Heart right ventricle (tissue), 16 donors: ENCODE measurements around the gene EYA4. TPM values are rescaled to one million over a fixed set of nuclear protein-coding genes. Genes with fewer than 3 reads are reported as not detected.

Experiments
- ATAC-seq, 8 donors: fragments of 200-7000 bp; cut with Tn5 transposase; one replicate each; pipeline ENCODE4 v1.9.1; 2020; ENCODE audit warnings: mild to moderate bottlenecking in 8 of 8, moderate library complexity in 8 of 8, moderate number of reproducible peaks in 1 of 8
- DNase-seq, 2 donors: peaks; one replicate each; pipeline ENCODE4 v3.0.0-alpha.2; 2020
- H3K27ac ChIP-seq, 10 donors: fragments of 200-600 bp; sonication (generic) in 2 of 10; one replicate each; pipeline versions ENCODE4 v1.5.0 to v1.8.0; 2020 to 2022; ENCODE audit warnings: mild to moderate bottlenecking in 3 of 10
- H3K27me3 ChIP-seq, 7 donors: fragments of 200-600 bp; one replicate each; pipeline ENCODE4 v1.8.0; 2021 to 2022; ENCODE audit warnings: mild to moderate bottlenecking in 2 of 7
- H3K36me3 ChIP-seq, 9 donors: fragments of 200-600 bp; sonication (generic) in 1 of 9; one replicate each; pipeline versions ENCODE4 v1.5.0 to v1.8.0; 2020 to 2022; ENCODE audit warnings: mild to moderate bottlenecking in 2 of 9
- H3K4me1 ChIP-seq, 9 donors: fragments of 200-600 bp; sonication (generic) in 1 of 9; one replicate each; pipeline versions ENCODE4 v1.5.0 to v1.8.0; 2020 to 2022; ENCODE audit warnings: mild to moderate bottlenecking in 4 of 9
- H3K4me3 ChIP-seq, 10 donors: fragments of 200-600 bp; sonication (generic) in 2 of 10; one replicate each; pipeline versions ENCODE4 v1.5.0 to v1.8.0; 2020 to 2022; ENCODE audit warnings: mild to moderate bottlenecking in 7 of 10, moderate library complexity in 2 of 10
- H3K9me3 ChIP-seq, 11 donors: fragments of 200-600 bp in 10 of 11; sonication (generic) in 2 of 11; one replicate each; pipeline versions ENCODE4 v1.5.0 to v1.8.0; 2013 to 2022; ENCODE audit warnings: mild to moderate bottlenecking in 2 of 11, control low read depth in 1 of 11, moderate library complexity in 1 of 11
- WGBS, 2 donors: extraction: QIAGEN DNeasy Blood & Tissue Kit; methylation state at CpG; one replicate each; pipeline ENCODE4 v1.1.7; 2013; ENCODE audit warnings: inconsistent platforms in 1 of 2; 5-methylcytosine and 5-hydroxymethylcytosine counted together
- intact Hi-C, 10 donors: fragments of 100-400 bp; cut with DNase I; formaldehyde crosslinking; loops; one replicate each; pipeline versions ENCODE4 v1.11.1 to v1.14.2; 2022
- polyA plus RNA-seq, 2 donors: library from polyadenylated mRNA; stranded (reverse); fragments of 200-250 nt; gene quantifications; one replicate each; pipeline ENCODE4 v1.2.3, GENCODE V29; 2013
- total RNA-seq, 10 donors: library from RNA; stranded (reverse); fragmentation: NEBNext Ultra II Directional in 3 of 10; extraction: Animal tissue kit (Norgen Biotek cat#: 25700) in 3 of 10; gene quantifications; one replicate each; pipeline versions ENCODE4 v1.2.1 to v1.2.4, GENCODE V29; 2021 to 2023
- TF ChIP-seq, protein P1 (sequence below), 9 donors: fragments of 200-600 bp; sonication (generic) in 2 of 9; IDR thresholded peaks; one replicate each; pipeline versions ENCODE4 v1.5.0 to v1.8.0; 2021 to 2022; ENCODE audit warnings: antibody characterized with exemption in 9 of 9, mild to moderate bottlenecking in 5 of 9, moderate library complexity in 1 of 9
- donor health status: Arrhythmogenic right ventricular cardiomyopathy.
- donor health status: ischemic (EF 13 %, LVEDD 7.1; RV severe dilation, severe dysfunction).
- donor health status: healthy with polysubstance abuse.
- donor health status: DM: no; HTN: yes; CAD: no.
- donor health status: DM: no; HTN: no; CAD: no.
- donor health status: ischemic (EF 25% LVEDD 6.9; RV normal size, moderate dysfunction).
- donor health status: ischemic (EF 25% LVEDD 5.7; RV mildly dilated, moderate dysfunction).
- donor health status: healthy.
- donor health status: DM: yes; HTN: yes; CAD: no.
- donor health status: Ischemic cardiomyopathy.
- donor health status: ischemic (EF 35%, LVEDD 5.7; RV mildly dilated, moderate dysfunction).
- donor health status: nonischemic (EF 11% LVEDD 7.7; RV severe dilation, severe dysfunction).
- donor health status: DM: yes; HTN: yes; CAD: no.
- donor health status: PGD.
- donor health status: ischemic (EF 29% LVEDD 5.4; RV normal size, mild dysfunction).
- donor health status: nonischemic (EF 23%, LVEDD 6.1; RV moderate dilation, normal function).

Gene EYA4
- total and polyA plus RNA-seq, 12 donors = 1.6 to 30.2 (median 17.9) TPM

- intact Hi-C loops = no loop called here
- peaks cover 0 to 11% (median 0%) of the 10 kb centered on the region in 9 donors for H3K4me1 ChIP-seq
- no peak overlapping the region for H3K27ac ChIP-seq
- WGBS, 2 donors = 51 to 81% methylated on average over 3 of the region's 3 CpGs
- no peaks in the 10 kb centered on the region for H3K36me3 ChIP-seq
- ATAC-seq (no peak), DNase-seq (no peak)
- no peaks in the 10 kb centered on the region for H3K27me3 ChIP-seq
- H3K9me3 ChIP-seq = no peaks in the 10 kb centered on the region
- TF ChIP-seq, protein P1, sequence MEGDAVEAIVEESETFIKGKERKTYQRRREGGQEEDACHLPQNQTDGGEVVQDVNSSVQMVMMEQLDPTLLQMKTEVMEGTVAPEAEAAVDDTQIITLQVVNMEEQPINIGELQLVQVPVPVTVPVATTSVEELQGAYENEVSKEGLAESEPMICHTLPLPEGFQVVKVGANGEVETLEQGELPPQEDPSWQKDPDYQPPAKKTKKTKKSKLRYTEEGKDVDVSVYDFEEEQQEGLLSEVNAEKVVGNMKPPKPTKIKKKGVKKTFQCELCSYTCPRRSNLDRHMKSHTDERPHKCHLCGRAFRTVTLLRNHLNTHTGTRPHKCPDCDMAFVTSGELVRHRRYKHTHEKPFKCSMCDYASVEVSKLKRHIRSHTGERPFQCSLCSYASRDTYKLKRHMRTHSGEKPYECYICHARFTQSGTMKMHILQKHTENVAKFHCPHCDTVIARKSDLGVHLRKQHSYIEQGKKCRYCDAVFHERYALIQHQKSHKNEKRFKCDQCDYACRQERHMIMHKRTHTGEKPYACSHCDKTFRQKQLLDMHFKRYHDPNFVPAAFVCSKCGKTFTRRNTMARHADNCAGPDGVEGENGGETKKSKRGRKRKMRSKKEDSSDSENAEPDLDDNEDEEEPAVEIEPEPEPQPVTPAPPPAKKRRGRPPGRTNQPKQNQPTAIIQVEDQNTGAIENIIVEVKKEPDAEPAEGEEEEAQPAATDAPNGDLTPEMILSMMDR (IDR thresholded peaks at IDR 0.05) = no peak
- no peak overlapping the region for H3K4me3 ChIP-seq
Measured at GRCh38 chr6:133343220-133343619, 102.1 kb downstream of the EYA4 start.

DNA sequence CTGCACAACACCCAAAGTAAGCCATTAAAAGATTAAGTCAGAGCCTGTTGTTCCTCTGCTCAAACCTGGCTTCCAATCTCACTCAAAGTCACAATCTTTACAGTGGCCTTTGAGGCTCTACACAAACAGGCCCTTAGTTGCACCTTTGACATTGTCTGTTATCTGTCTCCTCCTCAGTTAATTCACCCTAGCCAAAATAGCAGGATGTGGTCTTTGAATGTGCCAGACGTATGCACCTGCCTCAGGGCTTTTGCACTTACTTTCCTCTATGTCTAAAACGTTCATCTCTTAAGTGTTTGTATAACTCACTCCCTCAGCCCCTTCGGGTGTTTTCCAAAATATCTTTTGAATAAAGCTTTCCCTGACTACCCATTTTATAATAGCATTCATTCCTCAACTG lies 107.7 kb downstream of the EYA4 start:
- no peaks in the 10 kb centered on the region for H3K36me3 ChIP-seq
- H3K4me1 ChIP-seq = peaks cover 0 to 14% (median 0%) of the 10 kb centered on the region in 9 donors
- 58 to 67% methylated on average over 3 of the region's 3 CpGs for WGBS, 2 donors
- H3K27ac ChIP-seq = no peak overlapping the region
- H3K9me3 ChIP-seq = no peaks in the 10 kb centered on the region
- H3K4me3 ChIP-seq = no peak overlapping the region
- DNase-seq = no peak
- no peak for ATAC-seq
- H3K27me3 ChIP-seq = no peaks in the 10 kb centered on the region
- intact Hi-C loops = no loop called here
- TF ChIP-seq, protein P1 (IDR thresholded peaks at IDR 0.05) = no peak

DNA sequence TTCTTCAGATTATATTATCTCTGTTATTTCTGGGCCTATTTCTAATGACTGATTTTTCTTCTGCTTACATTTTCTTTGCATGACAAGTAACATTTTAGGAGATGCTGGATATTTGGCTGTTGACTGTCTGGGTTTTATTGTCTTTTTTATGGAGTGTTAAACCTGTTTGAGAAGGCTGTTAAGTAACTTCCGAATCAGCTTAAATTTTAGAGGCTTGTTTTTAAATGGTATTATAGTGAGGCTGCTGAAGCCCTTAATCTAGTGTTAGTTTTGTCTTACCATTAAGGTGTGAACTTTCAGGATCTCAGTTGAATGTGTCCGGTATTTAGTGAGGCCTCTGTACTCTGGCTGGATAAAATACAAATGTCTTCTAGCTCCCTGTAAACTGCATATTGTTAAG lies 109.8 kb downstream of the EYA4 start:
- intact Hi-C loops = no loop called here
- Histone ChIP-seq H3K9me3 (no peaks in the 10 kb centered on the region), H3K27ac (no peak overlapping the region), H3K4me3 (no peak overlapping the region), H3K4me1 (peaks cover 0 to 15% (median 0%) of the 10 kb centered on the region in 9 donors), H3K27me3 (no peaks in the 10 kb centered on the region), H3K36me3 (no peaks in the 10 kb centered on the region)
- 89 to 93% methylated on average over 2 of the region's 2 CpGs for WGBS, 2 donors
- TF ChIP-seq, protein P1 (IDR thresholded peaks at IDR 0.05) = no peak
- DNase-seq = no peak
- ATAC-seq = no peak

GRCh38 chr6:133352046-133352445 lies 110.9 kb downstream of the EYA4 start:
- ATAC-seq = no peak
- intact Hi-C loops = no loop called here
- H3K27ac ChIP-seq = no peak overlapping the region

More at GRCh38 chr6:133352046-133352445, 110.9 kb downstream of the EYA4 start:
- no peak overlapping the region for H3K4me3 ChIP-seq
- H3K4me1 ChIP-seq = peaks cover 0 to 15% (median 0%) of the 10 kb centered on the region in 9 donors
- no peaks in the 10 kb centered on the region for H3K27me3 ChIP-seq
- H3K36me3 ChIP-seq = no peaks in the 10 kb centered on the region
- 73 to 89% methylated on average over 1 of the region's 1 CpG for WGBS, 2 donors
- no peak for DNase-seq
- TF ChIP-seq, protein P1 (IDR thresholded peaks at IDR 0.05) = no peak
- H3K9me3 ChIP-seq = no peaks in the 10 kb centered on the region
